MM.1S (cell line): ENCODE data around the gene TTK.

ENCODE experiments used
- DNase-seq: peaks from one replicate; pipeline ENCODE4 v3.0.0-alpha.2; 2015
- H2AFZ ChIP-seq: fragments of 300-600 bp; sonication (generic); 2 replicates; pipeline ENCODE4 v1.6.0; 2016; ENCODE audit warnings: antibody characterized with exemption, low read length
- H3F3A ChIP-seq: fragments of 300-600 bp; sonication (generic); 2 replicates; pipeline ENCODE4 v1.6.1; 2016; ENCODE audit warnings: mild to moderate bottlenecking, antibody characterized with exemption, low read length, moderate library complexity, mixed read lengths; ENCODE audit not compliant: insufficient read depth
- H3K27ac ChIP-seq: fragments of 300-600 bp; sonication (generic); 2 replicates; pipeline ENCODE4 v1.5.1; 2016; ENCODE audit warnings: mild to moderate bottlenecking, low read length
- H3K27me3 ChIP-seq: fragments of 300-600 bp; sonication (generic); replicated peaks from 2 replicates; pipeline ENCODE4 v1.6.0; 2016; ENCODE audit warnings: low read length; ENCODE audit not compliant: insufficient read depth
- H3K36me3 ChIP-seq: fragments of 300-600 bp; sonication (generic); replicated peaks from 2 replicates; pipeline ENCODE4 v1.6.1; 2016; ENCODE audit warnings: mild to moderate bottlenecking, low read length, mixed read lengths; ENCODE audit not compliant: insufficient read depth
- H3K4me1 ChIP-seq: fragments of 300-600 bp; sonication (generic); 2 replicates; pipeline ENCODE4 v1.6.1; 2016; ENCODE audit warnings: low read length, mixed read lengths
- H3K4me2 ChIP-seq: fragments of 300-600 bp; sonication (generic); 2 replicates; pipeline ENCODE4 v1.6.0; 2016; ENCODE audit warnings: low read depth, low read length
- H3K4me3 ChIP-seq: fragments of 300-600 bp; sonication (generic); 2 replicates; pipeline ENCODE4 v1.5.1; 2016; ENCODE audit warnings: low read length, mixed read lengths
- H3K79me2 ChIP-seq: fragments of 300-600 bp; sonication (generic); 2 replicates; pipeline ENCODE4 v1.6.1; 2016; ENCODE audit warnings: mixed run types, low read length, mixed read lengths
- H3K9ac ChIP-seq: fragments of 300-600 bp; sonication (generic); 2 replicates; pipeline ENCODE4 v1.6.1; 2016; ENCODE audit warnings: low read length, mixed read lengths
- H3K9me2 ChIP-seq: fragments of 300-600 bp; sonication (generic); replicated peaks from 2 replicates; pipeline ENCODE4 v1.6.1; 2016; ENCODE audit warnings: mild to moderate bottlenecking, low read length, mixed read lengths; ENCODE audit not compliant: insufficient read depth
- H3K9me3 ChIP-seq: fragments of 300-600 bp; sonication (generic); replicated peaks from 2 replicates; pipeline ENCODE4 v1.6.1; 2016; ENCODE audit warnings: mild to moderate bottlenecking, low read length, mixed read lengths; ENCODE audit not compliant: insufficient read depth
- H4K20me1 ChIP-seq: fragments of 300-600 bp; sonication (generic); 2 replicates; pipeline ENCODE4 v1.6.1; 2016; ENCODE audit warnings: mild to moderate bottlenecking, low read length, moderate library complexity, mixed read lengths; ENCODE audit not compliant: insufficient read depth
- EZH2 ChIP-seq: fragments of 300-600 bp; sonication (generic); optimal IDR thresholded peaks from 2 replicates; pipeline ENCODE3; 2017; ENCODE audit warnings: low read depth, mild to moderate bottlenecking, antibody characterized with exemption, low read length, mixed read lengths
- EZH2phosphoT487 ChIP-seq: fragments of 300-600 bp; sonication (generic); IDR thresholded peaks from 2 replicates; pipeline ENCODE4 v1.6.1; 2018; ENCODE audit warnings: antibody characterized with exemption, low read length
- TF ChIP-seq, protein P1 (sequence below): fragments of 300-600 bp; sonication (generic); IDR thresholded peaks from 2 replicates; pipeline ENCODE4 v1.5.1; 2016; ENCODE audit warnings: antibody characterized with exemption, low read length, mixed read lengths

TTK gene

DNA sequence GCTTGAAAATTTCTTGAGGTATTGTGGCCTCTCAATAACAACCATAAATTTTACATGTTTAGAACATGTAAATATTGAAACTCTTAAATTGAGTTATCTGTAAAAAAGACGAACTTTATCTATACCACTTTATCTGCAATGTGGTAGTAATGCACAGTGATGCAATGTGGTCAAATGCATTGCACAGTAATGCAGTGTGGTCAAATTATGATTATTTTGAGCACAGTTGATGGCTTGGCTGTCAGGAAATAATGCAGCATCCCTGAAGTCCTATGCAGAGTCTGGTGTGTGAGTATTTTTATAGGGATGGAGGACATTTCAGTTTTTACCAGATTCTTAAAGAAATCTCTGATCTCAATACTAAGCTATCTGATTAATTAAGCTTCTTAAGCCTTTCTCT lies 5.1 kb downstream of the TTK start:
- no peaks in the 10 kb centered on the region for H3K9me3 ChIP-seq
- H3K36me3 ChIP-seq, result peaks cover 10% of the 10 kb centered on the region; the same call in 1 of the 2 replicates
- no peak overlapping the region for H2AFZ ChIP-seq
- no peak overlapping the region for H3K4me3 ChIP-seq
- no peaks in the 10 kb centered on the region for H3F3A ChIP-seq
- H3K79me2 ChIP-seq, result peaks cover 32% of the 10 kb centered on the region
- H4K20me1 ChIP-seq, result no peaks in the 10 kb centered on the region
- H3K27ac ChIP-seq, result no peak overlapping the region
- no peak overlapping the region for H3K4me2 ChIP-seq
- no peaks in the 10 kb centered on the region for H3K27me3 ChIP-seq
- peaks cover 7% of the 10 kb centered on the region for H3K4me1 ChIP-seq
- no peak for DNase-seq
- H3K9ac ChIP-seq, result no peak overlapping the region
- no peaks in the 10 kb centered on the region for H3K9me2 ChIP-seq
- TF ChIP-seq EZH2 (no peak), EZH2phosphoT487 (no peak)
- TF ChIP-seq, protein P1, sequence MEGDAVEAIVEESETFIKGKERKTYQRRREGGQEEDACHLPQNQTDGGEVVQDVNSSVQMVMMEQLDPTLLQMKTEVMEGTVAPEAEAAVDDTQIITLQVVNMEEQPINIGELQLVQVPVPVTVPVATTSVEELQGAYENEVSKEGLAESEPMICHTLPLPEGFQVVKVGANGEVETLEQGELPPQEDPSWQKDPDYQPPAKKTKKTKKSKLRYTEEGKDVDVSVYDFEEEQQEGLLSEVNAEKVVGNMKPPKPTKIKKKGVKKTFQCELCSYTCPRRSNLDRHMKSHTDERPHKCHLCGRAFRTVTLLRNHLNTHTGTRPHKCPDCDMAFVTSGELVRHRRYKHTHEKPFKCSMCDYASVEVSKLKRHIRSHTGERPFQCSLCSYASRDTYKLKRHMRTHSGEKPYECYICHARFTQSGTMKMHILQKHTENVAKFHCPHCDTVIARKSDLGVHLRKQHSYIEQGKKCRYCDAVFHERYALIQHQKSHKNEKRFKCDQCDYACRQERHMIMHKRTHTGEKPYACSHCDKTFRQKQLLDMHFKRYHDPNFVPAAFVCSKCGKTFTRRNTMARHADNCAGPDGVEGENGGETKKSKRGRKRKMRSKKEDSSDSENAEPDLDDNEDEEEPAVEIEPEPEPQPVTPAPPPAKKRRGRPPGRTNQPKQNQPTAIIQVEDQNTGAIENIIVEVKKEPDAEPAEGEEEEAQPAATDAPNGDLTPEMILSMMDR, result no peak

- no peak for TF ChIP-seq EZH2phosphoT487
- no peak for TF ChIP-seq EZH2
- TF ChIP-seq, protein P1, result no peak
- H2AFZ ChIP-seq, result no peak overlapping the region
These were observed 5.8 kb downstream of the TTK start for GRCh38 chr6:80010288-80010687.

DNA sequence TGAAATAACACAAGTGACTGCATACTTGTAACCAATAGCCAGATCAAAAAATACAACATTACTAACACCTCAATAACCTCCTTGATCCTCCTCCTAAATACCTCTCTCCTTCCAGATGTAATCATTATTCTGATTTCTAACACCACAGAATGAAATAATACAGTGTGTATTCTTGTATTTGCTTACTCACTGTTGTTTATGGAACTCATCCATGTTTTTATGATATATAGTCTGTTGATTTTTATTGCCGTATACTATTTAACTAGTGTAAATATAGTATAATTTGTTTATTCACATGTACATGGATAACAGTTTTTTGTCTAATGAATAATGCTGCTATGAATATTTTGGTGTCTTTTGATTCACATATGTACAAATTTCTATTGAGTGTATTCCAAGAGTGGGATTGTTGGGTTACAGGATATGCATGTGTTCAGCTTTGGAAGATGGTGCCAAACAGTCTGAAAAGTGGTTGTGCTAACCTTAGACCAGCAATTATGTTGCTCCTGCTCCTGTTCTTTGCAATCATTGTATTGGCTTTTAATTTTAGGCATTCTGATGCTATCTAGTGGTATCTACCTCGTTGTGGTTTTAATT lies 11.5 kb downstream of the TTK start:
- Histone ChIP-seq H3K27ac (no peak overlapping the region), H3K9ac (no peak overlapping the region), H4K20me1 (no peaks in the 10 kb centered on the region), H2AFZ (no peak overlapping the region), H3K4me2 (no peak overlapping the region), H3K79me2 (no peaks in the 10 kb centered on the region), H3K9me2 (no peaks in the 10 kb centered on the region), H3K4me1 (no peaks in the 10 kb centered on the region), H3K27me3 (no peaks in the 10 kb centered on the region), H3K36me3 (peaks cover 5% of the 10 kb centered on the region; the same call in 1 of the 2 replicates), H3K9me3 (no peaks in the 10 kb centered on the region), H3F3A (no peaks in the 10 kb centered on the region), H3K4me3 (no peak overlapping the region)
- TF ChIP-seq EZH2 (no peak), EZH2phosphoT487 (no peak)
- TF ChIP-seq, protein P1, result no peak
- DNase-seq, result no peak

More at GRCh38 chr6:80010288-80010687, 5.8 kb downstream of the TTK start:
- H3K4me3 ChIP-seq, result no peak overlapping the region
- peaks cover 26% of the 10 kb centered on the region for H3K79me2 ChIP-seq
- H3K27ac ChIP-seq, result no peak overlapping the region
- no peaks in the 10 kb centered on the region for H3K9me2 ChIP-seq
- no peaks in the 10 kb centered on the region for H3F3A ChIP-seq
- H4K20me1 ChIP-seq, result no peaks in the 10 kb centered on the region
- DNase-seq, result no peak
- no peaks in the 10 kb centered on the region for H3K9me3 ChIP-seq
- no peak overlapping the region for H3K9ac ChIP-seq
- no peak overlapping the region for H3K4me2 ChIP-seq
- peaks cover 5% of the 10 kb centered on the region for H3K4me1 ChIP-seq
- H3K27me3 ChIP-seq, result no peaks in the 10 kb centered on the region
- H3K36me3 ChIP-seq, result peaks cover 10% of the 10 kb centered on the region; the same call in 1 of the 2 replicates
